ENCODE results near the gene CRTC3.

- TF ChIP-seq CTCF (conservative IDR thresholded peaks at IDR 0.05; ENCODE audit: low read length) (no peak), EZH2phosphoT487 (IDR thresholded peaks at IDR 0.05; ENCODE audit: borderline replicate concordance) (no peak)
Measured at GRCh38 chr15:90671216-90671615, 141.5 kb downstream of the CRTC3 start.
